KG1 (cell line): ENCODE measurements around the gene TUBA4B.
"Not testable (repeated sequence)": the region's sequence is repeated elsewhere in the genome, so short reads cannot be mapped to it uniquely, and the experiment has no call there.

ENCODE experiments used
- DNase-seq: peaks from one replicate; lab custom pipeline; 2025; lab: John Stamatoyannopoulos, UW

TUBA4B gene

GRCh38 chr2:219277703-219278654, 24.9 kb downstream of the TUBA4B start:
- DNase-seq: peak; percentile 23

- DNase-seq: no peak
Measured at GRCh38 chr2:219278655-219279150, 25.7 kb downstream of the TUBA4B start.

- peak; percentile 92 for DNase-seq
Measured at GRCh38 chr2:219279151-219279915, 26.3 kb downstream of the TUBA4B start, which contains the start of gene DNAJB2. Gene DNAJB2, plus strand, starts transcription at chr2:219279366. Its CDS starts 468 bp downstream, at chr2:219279834.

- DNase-seq: no peak
Measured at GRCh38 chr2:219279916-219280516, 27.0 kb downstream of the TUBA4B start.

GRCh38 chr2:219280651-219281050, 27.6 kb downstream of the TUBA4B start:
- DNase-seq: no peak

GRCh38 chr2:219281588-219281987, 28.5 kb downstream of the TUBA4B start:
- DNase-seq: no peak

GRCh38 chr2:219282375-219282774, 29.3 kb downstream of the TUBA4B start:
- DNase-seq: no peak

GRCh38 chr2:219282943-219283581, 30.0 kb downstream of the TUBA4B start:
- DNase-seq: no peak

- no peak for DNase-seq
Measured at GRCh38 chr2:219284501-219285372, 31.7 kb downstream of the TUBA4B start.

- no peak for DNase-seq
Measured at GRCh38 chr2:219285373-219285735, 32.3 kb downstream of the TUBA4B start.

GRCh38 chr2:219285894-219286425, 32.9 kb downstream of the TUBA4B start:
- DNase-seq: no peak

- DNase-seq: no peak
Measured at GRCh38 chr2:219286436-219287115, 33.5 kb downstream of the TUBA4B start.

- not testable (repeated sequence) for DNase-seq
Measured at GRCh38 chr2:219287116-219287440, 34.0 kb downstream of the TUBA4B start.

- no peak for DNase-seq
Measured at GRCh38 chr2:219287580-219288265, 34.7 kb downstream of the TUBA4B start.

- no peak for DNase-seq
Measured at GRCh38 chr2:219289195-219289536, 36.1 kb downstream of the TUBA4B start.

GRCh38 chr2:219289537-219290361, 36.7 kb downstream of the TUBA4B start:
- no peak for DNase-seq

- no peak for DNase-seq
Measured at GRCh38 chr2:219290381-219291171, 37.5 kb downstream of the TUBA4B start.

GRCh38 chr2:219291394-219291793, 38.4 kb downstream of the TUBA4B start:
- no peak for DNase-seq
